HUES6 (cell line): Measurements from ENCODE around the gene ARL15.
"Not testable (repeated sequence)": the region's sequence is repeated elsewhere in the genome, so short reads cannot be mapped to it uniquely, and the experiment has no call there.

ENCODE experiments used
- H3K27ac ChIP-seq: 2 replicates; pipeline ENCODE4 v1.7.0; 2013; ENCODE audit warnings: low read depth, mild to moderate bottlenecking, low read length, inconsistent platforms
- H3K27me3 ChIP-seq: 2 replicates; pipeline ENCODE4 v1.6.1; 2013; ENCODE audit warnings: low read length; ENCODE audit not compliant: control insufficient read depth, insufficient read depth
- H3K36me3 ChIP-seq: 2 replicates; pipeline ENCODE4 v1.6.1; 2013; ENCODE audit warnings: low read length; ENCODE audit not compliant: control insufficient read depth, insufficient read depth
- H3K4me1 ChIP-seq: 2 replicates; pipeline ENCODE4 v1.6.1; 2013; ENCODE audit warnings: low read length; ENCODE audit not compliant: control insufficient read depth, insufficient read depth
- H3K4me3 ChIP-seq: 2 replicates; pipeline ENCODE4 v1.5.1; 2013; ENCODE audit warnings: low read depth, low read length
- H3K9ac ChIP-seq: one replicate; pipeline ENCODE4 v1.6.1; 2013; ENCODE audit warnings: mild to moderate bottlenecking, low read length
- H3K9me3 ChIP-seq: 2 replicates; pipeline ENCODE4 v1.6.1; 2013; ENCODE audit warnings: low read depth, low read length; ENCODE audit not compliant: control insufficient read depth, insufficient read depth

ARL15 gene

DNA sequence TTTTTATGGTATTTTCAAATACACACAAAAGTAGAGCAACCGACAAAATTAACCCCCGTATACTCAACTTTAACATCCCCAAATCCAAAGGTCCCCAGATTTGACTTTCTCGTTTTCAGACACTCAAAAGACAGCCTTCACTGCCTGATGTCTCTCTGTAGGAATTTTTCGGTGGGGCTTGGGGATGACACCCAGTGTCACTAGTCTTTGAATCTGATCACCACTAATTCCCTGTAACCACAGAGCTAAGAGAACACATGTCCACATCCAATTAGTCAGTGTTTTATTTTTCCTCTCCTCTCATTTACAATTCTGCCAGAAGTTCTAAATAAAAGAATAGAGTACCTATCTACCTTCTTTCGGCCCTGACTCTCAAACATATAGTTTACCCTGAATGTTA, 324.6 kb downstream of the ARL15 start:
- H3K4me1 ChIP-seq, result peaks cover 15% of the 10 kb centered on the region

DNA sequence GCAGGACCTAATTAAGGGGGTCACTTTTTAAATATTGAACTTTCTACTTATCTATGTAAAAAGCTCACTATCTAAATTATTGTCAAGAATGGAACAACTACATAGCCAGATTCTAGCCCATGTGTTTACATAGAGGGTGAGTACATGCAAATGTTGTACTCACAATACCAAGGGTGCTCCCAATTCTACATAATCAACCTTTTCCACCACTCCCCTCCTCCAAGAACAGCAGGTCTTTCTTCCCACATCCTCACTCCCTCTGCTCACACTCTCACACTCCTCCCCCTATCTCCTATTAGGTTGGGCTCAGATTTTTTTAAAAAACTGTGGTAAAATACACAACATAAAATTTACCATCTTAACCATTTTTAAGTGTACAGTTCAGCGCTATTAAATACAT, 325.4 kb downstream of the ARL15 start:
- Histone ChIP-seq H3K4me1 (peaks cover 11% of the 10 kb centered on the region; the same call in 1 of the 2 replicates), H3K4me3 (no peak overlapping the region), H3K36me3 (no peaks in the 10 kb centered on the region), H3K27ac (no peak overlapping the region), H3K9ac (no peak overlapping the region), H3K9me3 (no peaks in the 10 kb centered on the region), H3K27me3 (no peaks in the 10 kb centered on the region)

More for the DNA sequence above, 324.6 kb downstream of the ARL15 start:
- Histone ChIP-seq H3K4me3 (no peak overlapping the region), H3K27ac (no peak overlapping the region), H3K27me3 (no peaks in the 10 kb centered on the region), H3K9me3 (no peaks in the 10 kb centered on the region), H3K36me3 (no peaks in the 10 kb centered on the region), H3K9ac (no peak overlapping the region)

DNA sequence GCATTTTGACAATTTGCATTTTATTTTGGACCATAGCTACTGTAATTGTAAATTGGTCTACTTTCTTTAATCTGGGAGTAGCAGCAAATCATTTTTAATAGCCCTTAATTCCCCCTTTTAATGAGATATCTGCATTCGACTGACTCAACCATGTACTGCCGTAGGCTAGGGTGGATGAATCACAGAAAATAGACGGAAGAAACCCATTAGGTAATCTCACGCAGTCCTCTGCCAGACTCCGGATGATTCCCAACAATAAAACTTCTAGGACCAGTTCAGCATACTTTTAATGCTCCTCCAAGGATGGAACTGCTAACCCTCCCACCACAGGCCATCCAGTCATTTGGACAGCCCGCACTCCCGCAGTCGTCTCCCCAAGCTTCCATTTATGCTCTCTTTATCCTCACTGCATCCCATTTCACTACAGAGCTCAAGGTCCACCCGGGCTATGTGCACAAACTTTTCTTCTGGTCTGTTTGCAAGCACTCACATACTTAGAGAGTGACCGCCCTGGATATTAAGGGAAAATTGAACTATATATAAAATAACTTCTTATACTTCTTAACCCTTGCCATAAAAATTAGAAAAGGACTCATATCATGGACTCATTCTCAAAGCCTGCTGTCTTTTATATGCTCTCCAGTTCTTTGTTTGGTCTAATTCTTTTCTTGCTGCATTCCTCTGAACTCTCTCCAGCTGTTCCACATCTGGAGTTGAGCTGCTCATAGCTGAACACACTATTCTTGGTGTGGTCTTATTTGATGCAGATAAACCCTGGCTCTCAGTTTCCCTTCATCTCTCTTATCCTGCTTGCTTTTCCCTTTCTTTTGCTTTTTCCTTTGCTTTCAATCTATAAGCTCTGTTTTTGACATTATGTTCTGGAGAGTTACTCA, 326.6 kb downstream of the ARL15 start:
- Histone ChIP-seq H3K4me1 (peaks cover 8% of the 10 kb centered on the region; the same call in 1 of the 2 replicates), H3K4me3 (no peak overlapping the region), H3K9me3 (no peaks in the 10 kb centered on the region), H3K27ac (no peak overlapping the region), H3K9ac (no peak overlapping the region), H3K27me3 (no peaks in the 10 kb centered on the region), H3K36me3 (no peaks in the 10 kb centered on the region)

DNA sequence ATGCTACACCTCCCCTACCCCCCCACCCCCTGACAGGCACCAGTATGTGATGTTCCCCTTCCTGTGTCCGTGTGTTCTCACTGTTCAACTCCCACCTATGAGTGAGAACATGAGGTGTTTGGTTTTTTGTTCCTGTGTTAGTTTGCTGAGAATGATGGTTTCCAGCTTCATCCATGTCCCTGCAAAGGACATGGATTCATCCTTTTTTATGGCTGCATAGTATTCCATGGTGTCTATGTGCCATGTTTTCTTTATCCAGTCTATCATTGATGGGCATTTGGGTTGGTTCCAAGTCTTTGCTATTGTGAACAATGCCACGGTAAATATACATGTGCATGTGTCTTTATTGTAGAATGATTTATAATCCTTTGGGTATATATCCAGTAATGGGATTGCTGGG, 328.1 kb downstream of the ARL15 start:
- H3K9me3 ChIP-seq, H3K27ac ChIP-seq, H3K4me3 ChIP-seq, H3K27me3 ChIP-seq, H3K36me3 ChIP-seq, H3K4me1 ChIP-seq, H3K9ac ChIP-seq: not testable (repeated sequence)

DNA sequence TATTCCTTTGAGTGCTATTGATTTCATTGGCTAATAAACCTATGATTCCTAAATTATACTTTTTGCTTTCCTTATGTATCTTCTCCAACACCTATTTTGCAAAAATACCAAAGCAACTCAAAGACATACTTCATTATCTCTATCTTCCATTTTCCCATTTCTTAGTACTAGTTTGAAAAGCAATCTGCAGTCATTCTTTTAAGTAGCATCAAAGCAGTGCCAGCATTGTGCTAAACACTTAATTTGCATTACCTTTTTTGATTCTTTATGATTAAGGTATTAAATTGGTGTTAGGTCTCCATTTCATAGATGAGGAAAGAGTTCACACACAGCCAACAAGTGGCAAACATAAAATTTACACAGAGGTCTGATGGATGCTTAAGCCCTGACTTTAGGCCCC, 330.3 kb downstream of the ARL15 start:
- Histone ChIP-seq H3K4me1 (peaks cover 5% of the 10 kb centered on the region; the same call in 1 of the 2 replicates), H3K36me3 (no peaks in the 10 kb centered on the region), H3K9me3 (no peaks in the 10 kb centered on the region), H3K4me3 (no peak overlapping the region), H3K9ac (no peak overlapping the region), H3K27me3 (no peaks in the 10 kb centered on the region), H3K27ac (no peak overlapping the region)

DNA sequence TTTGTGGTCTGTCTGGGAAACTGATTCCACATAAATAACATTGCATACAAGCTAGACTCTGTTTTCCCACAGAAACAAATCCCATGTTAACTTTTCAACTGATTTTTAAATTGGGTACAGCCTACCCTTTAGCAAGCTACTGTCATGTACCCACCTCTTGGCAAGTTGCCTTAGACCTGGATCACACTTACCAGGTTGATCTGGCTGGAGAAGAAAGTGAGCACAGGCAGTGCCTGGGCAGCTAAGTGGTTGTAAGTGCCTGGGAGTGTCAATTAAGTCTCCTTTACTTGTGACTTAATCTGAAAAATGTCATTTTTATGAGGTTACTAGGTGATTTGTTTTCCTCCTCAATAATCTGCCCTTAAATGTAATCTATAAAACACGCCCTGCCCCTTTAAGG, 336.4 kb downstream of the ARL15 start:
- Histone ChIP-seq H3K9me3 (no peaks in the 10 kb centered on the region), H3K4me1 (no peaks in the 10 kb centered on the region), H3K4me3 (no peak overlapping the region), H3K27me3 (no peaks in the 10 kb centered on the region), H3K27ac (no peak overlapping the region), H3K9ac (no peak overlapping the region), H3K36me3 (no peaks in the 10 kb centered on the region)

DNA sequence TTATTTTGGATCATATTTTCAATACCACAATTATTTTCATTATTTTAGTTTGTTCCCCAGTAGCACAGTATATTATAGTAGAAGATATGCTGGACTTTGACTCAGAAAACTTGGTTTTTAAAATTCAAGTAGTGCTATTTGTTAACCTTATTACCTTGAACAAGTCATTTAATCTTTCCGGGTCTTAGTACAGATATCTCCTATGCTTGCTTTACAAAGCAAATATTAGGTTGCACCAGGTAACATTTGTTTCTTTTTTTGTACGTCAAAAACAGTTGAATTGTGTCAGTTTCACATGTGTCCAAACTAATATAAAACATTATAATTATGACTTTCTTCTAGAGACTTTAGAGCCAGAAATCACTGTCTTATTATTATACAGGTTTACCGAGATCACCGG, 338.1 kb downstream of the ARL15 start:
- Histone ChIP-seq H3K27ac (no peak overlapping the region), H3K9ac (no peak overlapping the region), H3K4me1 (no peaks in the 10 kb centered on the region), H3K27me3 (no peaks in the 10 kb centered on the region), H3K36me3 (no peaks in the 10 kb centered on the region), H3K9me3 (no peaks in the 10 kb centered on the region), H3K4me3 (no peak overlapping the region)

DNA sequence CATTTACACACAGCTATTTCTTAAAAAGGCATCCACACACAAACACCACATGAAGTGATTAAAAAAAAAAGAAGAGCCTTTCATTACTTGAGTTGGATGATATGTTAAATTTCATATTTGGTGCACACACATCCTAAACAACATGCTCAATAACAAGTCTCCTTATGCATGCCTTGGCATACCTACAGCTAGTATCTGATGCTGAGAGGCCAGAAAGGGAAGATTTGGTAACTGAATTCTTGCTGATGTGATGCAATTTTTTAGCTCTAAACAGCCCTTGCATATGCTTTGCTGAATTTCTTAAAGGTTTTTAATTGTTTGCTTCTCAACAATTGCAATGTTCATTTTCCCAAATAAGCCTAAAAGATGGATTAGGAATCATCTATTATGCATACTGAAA, 338.8 kb downstream of the ARL15 start:
- no peak overlapping the region for H3K4me3 ChIP-seq
- no peaks in the 10 kb centered on the region for H3K27me3 ChIP-seq
- H3K4me1 ChIP-seq, result no peaks in the 10 kb centered on the region
- H3K9ac ChIP-seq, result no peak overlapping the region
- H3K27ac ChIP-seq, result no peak overlapping the region
- no peaks in the 10 kb centered on the region for H3K9me3 ChIP-seq
- H3K36me3 ChIP-seq, result no peaks in the 10 kb centered on the region

DNA sequence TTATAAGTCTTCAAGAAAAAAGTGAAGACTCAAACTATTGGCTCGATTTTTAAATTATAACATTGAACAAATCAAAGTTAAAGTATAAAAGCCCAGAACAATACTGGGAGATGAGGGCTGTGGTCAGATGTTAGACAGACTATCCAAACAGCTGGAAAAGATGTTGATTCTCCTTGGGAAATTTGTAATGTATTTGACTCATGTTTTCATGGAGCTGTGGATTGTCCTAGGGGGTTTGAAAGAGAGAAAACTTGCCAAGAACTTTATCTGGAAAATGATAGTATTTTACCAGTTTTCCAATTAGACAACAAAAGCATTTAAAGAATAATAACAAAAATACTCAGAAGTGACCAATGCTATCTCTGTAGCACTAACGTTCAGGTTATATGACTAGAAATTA, 339.2 kb downstream of the ARL15 start:
- Histone ChIP-seq H3K4me3 (no peak overlapping the region), H3K4me1 (no peaks in the 10 kb centered on the region), H3K36me3 (no peaks in the 10 kb centered on the region), H3K9ac (no peak overlapping the region), H3K9me3 (no peaks in the 10 kb centered on the region), H3K27me3 (no peaks in the 10 kb centered on the region), H3K27ac (no peak overlapping the region)

DNA sequence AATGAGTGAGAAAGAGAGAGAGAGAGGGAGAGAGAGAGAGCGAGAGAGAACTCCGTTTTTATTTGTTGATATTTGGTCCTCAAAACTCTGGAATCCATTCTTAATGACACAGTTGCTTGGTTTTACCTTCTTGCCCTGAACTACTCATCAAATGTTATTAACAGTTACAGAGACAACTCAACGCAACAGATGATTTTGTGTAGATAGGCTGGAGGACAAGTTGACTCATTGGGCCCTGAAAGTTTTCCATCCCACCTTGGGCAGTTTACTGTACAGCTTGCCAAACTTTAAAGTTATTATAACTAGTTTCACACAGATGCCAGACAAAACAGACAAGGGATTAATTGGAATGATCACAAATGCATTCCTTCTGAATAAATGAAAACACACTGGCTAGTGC, 339.9 kb downstream of the ARL15 start:
- Histone ChIP-seq H3K4me3 (no peak overlapping the region), H3K27ac (no peak overlapping the region), H3K36me3 (no peaks in the 10 kb centered on the region), H3K27me3 (no peaks in the 10 kb centered on the region), H3K4me1 (no peaks in the 10 kb centered on the region), H3K9me3 (no peaks in the 10 kb centered on the region), H3K9ac (no peak overlapping the region)

DNA sequence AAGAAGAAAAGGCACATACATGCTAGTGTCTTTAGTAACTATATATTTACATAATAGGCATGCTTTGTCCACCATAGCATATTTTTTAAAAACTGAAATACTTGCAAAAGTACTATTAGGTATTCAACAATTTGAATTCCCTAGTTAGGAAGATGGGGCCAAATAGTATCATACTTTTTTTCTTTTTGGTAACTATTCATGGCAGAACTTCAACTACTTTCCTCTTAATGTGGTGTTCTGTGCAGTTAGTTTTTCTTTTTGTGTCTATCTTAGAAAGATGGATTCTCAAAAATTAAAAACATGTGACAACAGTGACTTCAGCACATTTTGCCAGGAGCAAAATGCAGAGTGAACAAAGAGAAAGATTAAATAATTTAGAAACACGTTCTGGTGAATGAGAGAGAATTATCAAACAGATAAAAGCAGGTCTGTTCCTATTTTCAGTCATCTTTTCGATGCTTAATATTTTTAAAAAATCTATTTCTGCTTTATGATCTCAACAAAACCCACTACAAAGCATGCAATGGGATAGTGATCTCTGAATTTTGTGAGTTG, 341.1 kb downstream of the ARL15 start:
- Histone ChIP-seq H3K4me3 (no peak overlapping the region), H3K9me3 (no peaks in the 10 kb centered on the region), H3K36me3 (no peaks in the 10 kb centered on the region), H3K9ac (no peak overlapping the region), H3K27me3 (no peaks in the 10 kb centered on the region), H3K27ac (no peak overlapping the region), H3K4me1 (no peaks in the 10 kb centered on the region)
